Inferior parietal cortex (tissue), 1 donor: Measurements from ENCODE around the gene PTPRK.

Source experiments
- DNase-seq: peaks from one replicate; pipeline ENCODE4 v3.0.0-alpha.2; 2016; ENCODE audit errors: extremely low spot score

The PTPRK gene

GRCh38 chr6:128200789-128201188, 319.6 kb downstream of the PTPRK start:
- no peak for DNase-seq

DNA sequence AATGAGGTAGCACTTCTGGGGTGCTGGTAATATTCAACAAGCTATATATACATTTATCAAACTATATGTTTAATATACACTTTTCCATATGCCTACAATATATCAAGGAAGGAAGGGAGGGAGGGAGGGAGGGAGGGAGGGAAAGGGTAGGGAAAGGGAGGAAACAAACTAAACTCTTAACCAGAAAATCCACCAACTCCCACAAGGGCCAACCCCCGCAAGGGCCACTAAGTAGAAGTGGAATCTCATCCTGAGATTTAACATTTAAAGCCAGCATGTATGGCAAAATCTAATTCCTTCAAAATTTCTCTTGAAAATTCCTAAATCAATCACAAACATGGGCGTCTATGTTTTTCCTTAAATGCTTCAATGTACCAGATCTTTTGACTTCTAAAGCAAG, 320.9 kb downstream of the PTPRK start:
- no peak for DNase-seq

- no peak for DNase-seq
Measured at GRCh38 chr6:128192972-128193371, 327.4 kb downstream of the PTPRK start.

GRCh38 chr6:128188678-128189077, 331.7 kb downstream of the PTPRK start:
- no peak for DNase-seq

DNA sequence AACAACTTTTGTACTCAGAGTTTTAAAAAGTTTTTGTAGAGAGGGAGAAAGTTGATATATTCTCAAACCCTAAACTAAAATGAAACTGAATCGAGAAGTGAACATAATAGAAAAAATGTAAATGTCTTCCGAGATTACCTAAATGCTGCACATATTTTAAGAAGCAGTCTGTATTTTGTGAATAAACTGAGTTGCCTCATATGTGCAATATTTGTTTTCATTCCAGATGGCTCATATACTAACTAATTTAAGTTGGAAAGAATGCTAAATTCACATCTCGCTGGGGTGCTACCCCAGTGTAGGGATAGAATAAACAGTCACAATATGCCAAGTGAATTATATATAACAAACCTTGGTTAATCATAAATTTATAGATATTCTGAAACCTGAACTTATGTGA, 333.7 kb downstream of the PTPRK start:
- DNase-seq: no peak

DNA sequence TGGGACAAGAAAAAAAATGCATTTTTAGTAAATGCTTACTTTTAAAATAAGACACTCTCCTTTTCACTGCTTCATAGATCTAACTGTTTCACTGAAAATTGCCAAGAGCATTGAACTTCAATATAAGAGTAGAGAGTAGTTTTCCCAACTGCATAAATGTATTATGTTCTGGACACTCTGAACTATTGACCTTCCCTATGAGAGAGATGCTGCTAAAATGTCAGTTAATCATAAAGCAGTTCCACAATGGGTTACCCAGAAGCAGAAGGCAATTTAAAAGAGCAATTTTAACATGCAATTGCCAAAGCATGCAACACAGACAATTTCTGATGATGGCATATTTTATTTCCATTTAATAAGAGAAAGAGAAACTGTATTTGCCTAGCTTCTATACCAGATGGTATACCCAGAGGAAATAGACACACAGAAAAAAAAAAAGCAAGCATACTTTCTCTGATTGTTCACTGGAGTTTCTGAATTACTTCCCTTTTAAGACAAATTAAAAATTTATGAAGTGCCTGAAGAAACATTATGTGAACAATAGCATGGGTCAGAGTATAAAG, 340.4 kb downstream of the PTPRK start:
- no peak for DNase-seq

- no peak for DNase-seq
Measured at GRCh38 chr6:128174724-128175123, 345.7 kb downstream of the PTPRK start.

- DNase-seq: no peak
Measured at GRCh38 chr6:128172752-128173682, 347.4 kb downstream of the PTPRK start.

- no peak for DNase-seq
Measured at GRCh38 chr6:128172081-128172480, 348.3 kb downstream of the PTPRK start.

GRCh38 chr6:128171182-128171581, 349.2 kb downstream of the PTPRK start:
- DNase-seq: no peak

GRCh38 chr6:128168244-128168643, 352.2 kb downstream of the PTPRK start:
- DNase-seq: no peak

GRCh38 chr6:128167552-128167951, 352.8 kb downstream of the PTPRK start:
- DNase-seq: no peak

DNA sequence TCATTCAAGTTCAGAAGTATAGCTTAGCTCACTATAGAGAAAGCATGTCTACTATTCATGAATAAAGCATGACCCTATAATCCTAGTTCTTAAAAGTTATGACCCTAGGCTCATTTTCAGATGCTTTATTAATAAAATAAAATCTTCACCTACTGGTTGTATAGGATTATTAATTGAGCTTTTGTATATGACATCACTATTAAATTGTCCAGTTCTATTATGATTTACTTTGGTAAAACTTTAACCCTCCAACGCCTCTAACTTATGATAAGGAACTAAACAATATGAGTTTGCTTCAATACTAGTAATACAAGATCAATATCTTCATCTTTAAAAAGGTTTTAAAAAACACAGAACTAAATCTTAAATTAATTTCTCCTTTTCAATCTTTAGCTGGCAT, 356.1 kb downstream of the PTPRK start:
- DNase-seq: no peak

DNA sequence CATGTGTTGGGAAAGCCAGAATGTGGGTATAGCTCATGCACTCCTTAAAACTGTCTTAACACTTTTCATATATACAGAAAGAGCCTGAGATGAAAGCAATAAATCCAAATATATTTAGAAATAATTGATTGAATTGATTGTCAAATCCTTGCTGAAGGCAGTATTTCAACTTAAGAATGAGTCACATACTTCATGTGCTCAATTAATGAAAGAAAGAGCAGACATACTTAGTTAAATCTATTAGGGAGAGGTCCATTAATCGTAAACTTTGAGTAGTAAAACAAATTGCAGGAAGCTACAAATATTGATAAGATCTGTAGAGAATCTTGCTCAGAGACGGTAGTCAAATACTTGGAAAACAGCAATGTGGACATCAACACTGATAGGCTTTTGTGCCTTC, 358.0 kb downstream of the PTPRK start:
- no peak for DNase-seq

DNA sequence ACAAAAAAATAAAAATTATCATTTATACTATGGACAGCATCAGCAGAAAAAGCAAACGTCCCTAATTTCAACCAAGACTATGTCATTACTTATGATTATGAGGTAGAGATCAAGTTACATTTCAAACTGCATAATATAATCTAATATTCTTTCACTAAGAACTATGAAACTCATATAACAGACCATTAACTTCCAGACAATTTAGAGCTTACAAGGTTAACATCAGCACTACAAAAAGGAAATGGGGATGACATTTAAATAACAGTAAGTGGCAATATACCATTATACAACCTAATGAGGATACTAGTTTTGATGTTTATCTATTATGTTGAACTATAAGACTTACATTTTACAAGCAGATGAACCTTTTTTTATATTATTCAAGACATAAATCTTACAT, 358.6 kb downstream of the PTPRK start:
- DNase-seq: no peak

DNA sequence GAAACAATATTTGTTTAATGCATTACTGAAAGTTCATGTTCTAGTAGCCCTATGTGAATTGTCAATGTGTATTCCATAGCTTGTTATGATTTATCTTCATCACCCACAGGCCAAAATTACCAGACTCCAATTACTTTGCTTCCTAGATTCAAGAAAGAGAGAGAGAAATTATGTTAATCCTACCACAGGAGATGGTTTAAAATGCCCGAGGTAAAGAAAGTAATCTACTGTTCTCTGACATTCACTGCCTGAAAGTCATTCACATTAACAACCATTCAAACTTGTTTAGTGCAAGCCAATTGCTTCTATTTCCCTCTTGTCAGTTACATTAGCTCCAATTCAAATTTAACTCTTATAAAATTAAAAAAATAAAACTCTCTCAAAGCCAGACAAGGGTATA, 359.1 kb downstream of the PTPRK start:
- no peak for DNase-seq

DNA sequence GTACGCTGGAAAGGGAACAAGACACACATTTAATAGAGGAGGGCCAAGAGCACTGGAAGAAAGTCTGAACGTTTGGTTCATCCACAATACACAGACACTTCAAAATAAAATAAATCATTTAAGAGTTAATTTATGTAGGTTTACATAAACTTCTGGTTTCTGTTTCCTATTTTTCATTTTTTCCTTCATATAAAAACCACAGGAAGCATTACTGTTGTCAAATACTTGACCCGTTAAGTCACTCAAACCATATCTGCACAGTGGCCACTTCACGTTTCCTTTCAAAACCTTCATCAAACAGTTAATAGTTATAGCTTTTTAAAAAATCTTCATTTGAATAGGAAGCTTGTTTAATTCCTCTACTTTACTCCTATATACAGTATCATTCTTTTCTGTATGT, 361.9 kb downstream of the PTPRK start:
- DNase-seq: no peak

DNA sequence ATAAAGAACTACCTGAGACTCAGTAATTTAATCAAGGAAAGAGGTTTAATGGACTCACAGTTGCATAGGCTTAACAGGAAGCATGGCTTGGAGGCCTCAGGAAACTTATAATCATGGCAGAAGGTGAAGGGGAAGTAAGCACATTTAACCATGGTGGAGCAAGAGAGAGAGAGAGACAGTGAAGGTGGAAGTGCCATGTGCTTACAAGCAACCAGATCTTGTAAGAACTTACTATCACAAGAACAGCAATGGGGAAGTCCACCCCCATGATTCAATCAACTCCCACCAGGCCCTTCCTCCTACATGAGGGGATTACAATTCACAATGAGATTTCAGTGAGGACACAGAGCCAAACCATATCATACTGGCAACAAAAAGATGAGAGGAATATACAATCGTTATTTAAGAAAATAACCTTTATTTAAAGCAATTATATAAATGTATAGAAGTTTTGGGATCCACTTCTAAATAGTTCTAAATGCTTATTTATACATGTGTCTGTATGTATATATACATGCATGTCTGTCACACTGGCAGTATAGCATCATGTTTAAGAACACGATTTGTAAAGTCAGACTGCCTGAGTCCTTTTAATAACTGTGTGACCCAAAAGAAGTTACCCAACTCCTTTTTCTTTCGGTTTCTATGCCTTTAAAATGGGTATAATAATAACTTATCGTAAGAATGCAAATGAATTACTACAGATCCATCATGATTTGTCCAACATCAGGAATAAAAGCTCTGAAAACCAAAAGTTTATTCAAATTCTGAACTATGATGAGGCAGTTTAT, 363.9 kb downstream of the PTPRK start:
- no peak for DNase-seq

DNA sequence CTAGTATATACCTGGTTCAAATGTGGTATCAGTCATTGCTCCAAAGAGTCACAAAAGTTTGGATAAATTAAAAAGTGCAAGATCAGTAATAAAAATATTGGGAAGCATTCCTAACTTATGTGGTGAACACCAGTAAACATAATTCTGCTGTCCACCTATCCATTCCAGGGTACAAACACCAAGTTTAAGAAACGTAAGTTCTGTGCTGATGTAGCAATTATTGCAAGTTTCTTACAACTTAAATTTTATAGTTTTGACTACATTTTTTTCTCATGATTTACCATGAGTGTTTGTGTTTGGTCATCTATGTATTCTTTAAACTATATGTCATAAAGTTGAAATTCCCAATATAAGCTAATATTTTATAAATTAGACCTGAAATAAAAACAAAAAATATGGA, 364.6 kb downstream of the PTPRK start:
- DNase-seq: no peak

GRCh38 chr6:128152551-128152950, 367.8 kb downstream of the PTPRK start:
- DNase-seq: no peak

DNA sequence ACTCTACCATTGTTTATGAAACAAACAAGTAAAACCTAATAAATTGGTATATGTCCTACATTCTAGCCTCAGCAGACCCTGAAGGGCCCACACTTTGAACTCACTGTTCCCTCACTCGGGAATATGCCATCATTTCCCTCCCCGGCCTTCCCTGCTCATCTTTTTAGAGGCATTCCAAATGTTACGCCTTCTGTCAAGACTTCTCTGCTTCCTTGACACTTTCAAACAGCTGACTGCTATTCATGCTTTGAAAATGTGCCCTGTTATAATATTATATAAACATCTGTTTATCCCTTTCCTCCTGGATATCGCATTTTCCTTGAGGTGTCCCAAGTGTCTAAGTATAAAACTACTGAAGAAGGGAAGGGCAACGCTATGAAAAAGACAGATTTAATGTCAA, 370.0 kb downstream of the PTPRK start:
- DNase-seq: no peak

DNA sequence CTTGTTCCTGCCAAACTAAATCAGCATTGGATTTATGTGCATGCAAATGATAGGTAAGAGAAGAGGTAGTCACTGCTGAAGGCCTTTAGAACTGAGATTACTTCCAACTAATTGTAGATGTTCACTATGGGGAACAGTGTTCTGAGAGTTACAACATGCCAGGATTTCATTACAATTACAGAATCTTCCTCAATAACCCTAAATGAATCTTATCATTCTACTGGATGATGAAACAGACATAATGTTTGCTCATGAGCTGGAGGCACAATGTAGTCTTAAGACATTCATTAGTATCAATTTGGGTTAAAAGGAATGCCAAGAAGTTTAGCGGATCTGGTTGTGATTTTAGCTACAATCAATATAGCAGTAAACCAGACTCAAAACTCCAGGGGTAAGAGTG, 370.6 kb downstream of the PTPRK start:
- no peak for DNase-seq

DNA sequence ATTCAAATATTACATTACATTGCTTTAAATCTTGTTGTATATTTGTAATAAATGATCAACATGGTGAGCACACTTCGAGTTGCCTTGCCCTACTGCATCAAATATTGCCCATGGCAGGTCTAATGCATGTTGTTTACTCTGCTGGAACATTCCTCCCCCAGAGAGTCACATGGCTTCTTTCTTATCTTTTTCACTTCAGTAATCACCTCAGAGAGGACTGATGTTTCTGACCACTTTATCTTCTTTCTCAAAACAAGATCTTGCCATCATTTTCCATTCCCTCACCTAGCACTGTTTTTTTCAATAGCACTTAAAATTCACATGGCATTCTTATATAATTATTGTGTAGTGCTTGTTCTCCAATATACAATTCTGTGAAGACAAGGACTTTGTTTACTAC, 376.1 kb downstream of the PTPRK start:
- no peak for DNase-seq
